ENCODE data around the gene SMIM5. TPM values are rescaled to one million over a fixed set of nuclear protein-coding genes. Genes with fewer than 3 reads are reported as not detected.
A peak's percentile ranks its signal among the peaks of the same experiment; 100 is the strongest.

Gene SMIM5
- total and polyA plus RNA-seq, 2 of the 13 experiments (the other 11 are each of a cell fraction or from before 2014, with no cell fraction given) = not detected

- TF ChIP-seq KDM5A (IDR thresholded peaks at IDR 0.05; ENCODE audit: borderline replicate concordance, low read length) (peak; percentile 100), SNAPC2 (CRISPR knock-in tag; IDR thresholded peaks at IDR 0.05) (no peak), KDM2A (CRISPR knock-in tag; IDR thresholded peaks at IDR 0.05; ENCODE audit: borderline replicate concordance, low read depth) (peak; percentile 84; the same call in 1 of the 2 replicates), ZNF251 (CRISPR knock-in tag; IDR thresholded peaks at IDR 0.05) (no peak), SP5 (CRISPR knock-in tag; IDR thresholded peaks at IDR 0.05; ENCODE audit: borderline replicate concordance, low read depth) (peak; percentile 73; the same call in 1 of the 2 replicates), RBM22 (optimal IDR thresholded peaks at IDR 0.05; ENCODE audit: low read length) (peak; percentile 28), MXD4 (CRISPR knock-in tag; IDR thresholded peaks at IDR 0.05) (no peak; the same call in 1 of the 2 replicates), DRAP1 (CRISPR knock-in tag; IDR thresholded peaks at IDR 0.05) (peak; percentile 88), GABPB1 (CRISPR knock-in tag; IDR thresholded peaks at IDR 0.05) (peak; percentile 99), CREB1 (IDR thresholded peaks at IDR 0.05) (peak; percentile 99), CREB1 (CRISPR knock-in tag; IDR thresholded peaks at IDR 0.05) (peak; percentile 100), PBX3 (CRISPR knock-in tag; IDR thresholded peaks at IDR 0.05; ENCODE audit: borderline replicate concordance) (no peak), ZZZ3 (CRISPR knock-in tag; IDR thresholded peaks at IDR 0.05; ENCODE audit: borderline replicate concordance) (peak; percentile 82; the same call in 1 of the 2 replicates), ZFP91 (CRISPR knock-in tag; IDR thresholded peaks at IDR 0.05; ENCODE audit: borderline replicate concordance) (peak; percentile 89; the same call in 1 of the 2 replicates), ZHX1 (CRISPR knock-in tag; IDR thresholded peaks at IDR 0.05; ENCODE audit: low read depth) (peak; percentile 70; the same call in 1 of the 2 replicates), ZNF362 (CRISPR knock-in tag; IDR thresholded peaks at IDR 0.05; ENCODE audit: borderline replicate concordance) (no peak; the same call in 1 of the 2 replicates), ZNF709 (CRISPR knock-in tag; IDR thresholded peaks at IDR 0.05) (0 out of 2 replicates have a peak, but pooled peaks have one; percentile 52), DMTF1 (CRISPR knock-in tag; IDR thresholded peaks at IDR 0.05) (no peak), RCOR2 (CRISPR knock-in tag; IDR thresholded peaks at IDR 0.05) (peak; percentile 17; the same call in 1 of the 2 replicates)
These were observed 33.9 kb downstream of the SMIM5 start, which contains the start of the genes RECQL5 and SAP30BP (continued) for GRCh38 chr17:75666959-75667790.

All from HepG2 (cell line).